Caco-2 (cell line): ENCODE measurements around the gene EIF2S2. TPM values are rescaled to one million over a fixed set of nuclear protein-coding genes. Genes with fewer than 3 reads are reported as not detected.

Experiments used
- BruUV-seq: library from RNA; stranded (reverse); fragments of 400-500 nt; replicated peaks from 2 replicates; lab custom pipeline; 2021; lab: Mats Ljungman, UMichigan
- CTCF ChIA-PET: fragments of 300-600 bp; sonication (Branson Sonifier 250); formaldehyde crosslinking; loops from one replicate; lab custom pipeline; 2022; ENCODE audit warnings: antibody characterized with exemption; lab: Charles Lee
- POLR2A ChIA-PET: fragments of 300-600 bp; sonication (Branson Sonifier 250); formaldehyde crosslinking; loops from one replicate; lab custom pipeline; 2022; ENCODE audit warnings: antibody characterized with exemption; lab: Charles Lee
- DNase-seq, 2 experiments: peaks; one replicate each; pipeline versions ENCODE4 v3.0.0 to v3.0.0-alpha.2; 2020 to 2022
- H3K27me3 ChIP-seq: replicated peaks from 2 replicates; pipeline ENCODE4 v1.6.0; 2011; ENCODE audit warnings: low read length; ENCODE audit not compliant: control insufficient read depth, insufficient read depth
- H3K36me3 ChIP-seq: 2 replicates; pipeline ENCODE4 v1.5.1; 2011; ENCODE audit warnings: low read length; ENCODE audit not compliant: control insufficient read depth, insufficient read depth
- H3K4me1 ChIP-seq: fragments of 250-450 bp; sonication (Bioruptor Pico); 2 replicates; pipeline ENCODE4 v1.5.1; 2020; ENCODE audit warnings: mild to moderate bottlenecking
- H3K4me3 ChIP-seq: 2 replicates; pipeline ENCODE4 v1.5.1; 2011; ENCODE audit warnings: low read depth, mild to moderate bottlenecking, control low read depth, low read length
- H3K9me3 ChIP-seq: fragments of 250-450 bp; sonication (Bioruptor Pico); 2 replicates; pipeline ENCODE4 v1.5.1; 2020; ENCODE audit warnings: mild to moderate bottlenecking, moderate library complexity
- H3K27ac Mint-ChIP-seq: one replicate; pipeline ENCODE4 v1.8.0; 2022; ENCODE audit warnings: mixed read lengths; ENCODE audit not compliant: unreplicated experiment
- H3K27me3 Mint-ChIP-seq: one replicate; pipeline ENCODE4 v1.8.0; 2022; ENCODE audit warnings: mixed read lengths; ENCODE audit not compliant: insufficient read depth, unreplicated experiment
- H3K36me3 Mint-ChIP-seq: one replicate; pipeline ENCODE4 v1.8.0; 2022; ENCODE audit warnings: mild to moderate bottlenecking, mixed read lengths; ENCODE audit not compliant: insufficient read depth, unreplicated experiment
- H3K4me1 Mint-ChIP-seq: one replicate; pipeline ENCODE4 v1.8.0; 2022; ENCODE audit warnings: low read depth, mixed read lengths; ENCODE audit not compliant: unreplicated experiment
- H3K4me3 Mint-ChIP-seq: one replicate; pipeline ENCODE4 v1.8.0; 2022; ENCODE audit warnings: mild to moderate bottlenecking, moderate library complexity, mixed read lengths; ENCODE audit not compliant: unreplicated experiment
- H3K9me3 Mint-ChIP-seq: one replicate; pipeline ENCODE4 v1.8.0; 2022; ENCODE audit warnings: mixed read lengths; ENCODE audit not compliant: unreplicated experiment
- intact Hi-C: fragments of 100-400 bp; cut with micrococcal nuclease; formaldehyde crosslinking; loops from one replicate; pipeline ENCODE4 v1.10.0; 2022; ENCODE audit not compliant: unreplicated experiment
- total RNA-seq: library from RNA; stranded (reverse); gene quantifications from 2 replicates; pipeline ENCODE4 v1.2.3, GENCODE V29; 2022
- TF ChIP-seq, protein P1 (sequence below), 2 experiments: fragments of 200-600 bp in 1 of 2; IDR thresholded peaks; 1 replicate in 1 of 2; 2 replicates in 1 of 2; pipeline versions ENCODE4 v1.5.1 to v1.8.0; 2011 to 2022; ENCODE audit warnings: antibody characterized with exemption in 1 of 2, control low read depth in 1 of 2, inconsistent platforms in 1 of 2, low read depth in 1 of 2, low read length in 1 of 2, mild to moderate bottlenecking in 1 of 2, moderate library complexity in 1 of 2; ENCODE audit not compliant: insufficient read depth in 1 of 2, severe bottlenecking in 1 of 2, unreplicated experiment in 1 of 2

The EIF2S2 gene
- total RNA-seq, 1 experiment from 2014 or later: 299 TPM

GRCh38 chr20:34045930-34046725, 65.9 kb downstream of the EIF2S2 start:
- no TSS peak for BruUV-seq
- intact Hi-C loops: loop anchor here (1.0 to 2.0 kb wide), 3 partner anchors 23 to 53 kb away; partner anchors contain the start of gene RALY
- Mint-ChIP-seq H3K4me3 (no peak overlapping the region), H3K36me3 (peaks cover 23% of the 10 kb centered on the region), H3K4me1 (peaks cover 32% of the 10 kb centered on the region), H3K27me3 (no peaks in the 10 kb centered on the region), H3K27ac (peak overlapping the region; percentile 17), H3K9me3 (no peaks in the 10 kb centered on the region)
- peaks cover 42% of the 10 kb centered on the region for H3K4me1 ChIP-seq
- TF ChIP-seq, protein P1, sequence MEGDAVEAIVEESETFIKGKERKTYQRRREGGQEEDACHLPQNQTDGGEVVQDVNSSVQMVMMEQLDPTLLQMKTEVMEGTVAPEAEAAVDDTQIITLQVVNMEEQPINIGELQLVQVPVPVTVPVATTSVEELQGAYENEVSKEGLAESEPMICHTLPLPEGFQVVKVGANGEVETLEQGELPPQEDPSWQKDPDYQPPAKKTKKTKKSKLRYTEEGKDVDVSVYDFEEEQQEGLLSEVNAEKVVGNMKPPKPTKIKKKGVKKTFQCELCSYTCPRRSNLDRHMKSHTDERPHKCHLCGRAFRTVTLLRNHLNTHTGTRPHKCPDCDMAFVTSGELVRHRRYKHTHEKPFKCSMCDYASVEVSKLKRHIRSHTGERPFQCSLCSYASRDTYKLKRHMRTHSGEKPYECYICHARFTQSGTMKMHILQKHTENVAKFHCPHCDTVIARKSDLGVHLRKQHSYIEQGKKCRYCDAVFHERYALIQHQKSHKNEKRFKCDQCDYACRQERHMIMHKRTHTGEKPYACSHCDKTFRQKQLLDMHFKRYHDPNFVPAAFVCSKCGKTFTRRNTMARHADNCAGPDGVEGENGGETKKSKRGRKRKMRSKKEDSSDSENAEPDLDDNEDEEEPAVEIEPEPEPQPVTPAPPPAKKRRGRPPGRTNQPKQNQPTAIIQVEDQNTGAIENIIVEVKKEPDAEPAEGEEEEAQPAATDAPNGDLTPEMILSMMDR (IDR thresholded peaks at IDR 0.05; ENCODE audit: insufficient read depth in 1 of 2, low read depth in 1 of 2, low read length in 1 of 2, severe bottlenecking in 1 of 2, unreplicated experiment in 1 of 2): no peak
- H3K36me3 ChIP-seq: peaks cover 1% of the 10 kb centered on the region; the same call in 1 of the 2 replicates
- no peaks in the 10 kb centered on the region for H3K9me3 ChIP-seq
- DNase-seq: peak; percentile 69 to 73
- CTCF ChIA-PET: interaction anchor here (0.6 to 1.9 kb wide), 3 partner anchors 23 to 220 kb away, joined by 3 to 7 read pairs (median 4); no protein-coding TSS in a partner anchor
- POLR2A ChIA-PET: interaction anchor here (0.6 to 1.9 kb wide), 4 partner anchors 53 to 210 kb away, joined by 3 to 19 read pairs (median 6); partner anchors contain the start of genes EIF2S2 and RALY
- H3K27me3 ChIP-seq: no peaks in the 10 kb centered on the region
- no peak overlapping the region for H3K4me3 ChIP-seq

GRCh38 chr20:34045294-34045693, 66.7 kb downstream of the EIF2S2 start:
- CTCF ChIA-PET: interaction anchor here (1.9 kb wide), 1 partner anchor 24 kb away, joined by 7 read pairs; no protein-coding TSS in a partner anchor
- Mint-ChIP-seq H3K27me3 (no peaks in the 10 kb centered on the region), H3K4me3 (no peak overlapping the region), H3K9me3 (no peaks in the 10 kb centered on the region), H3K4me1 (peaks cover 32% of the 10 kb centered on the region), H3K36me3 (peaks cover 27% of the 10 kb centered on the region), H3K27ac (peak overlapping the region; percentile 17)
- TF ChIP-seq, protein P1 (IDR thresholded peaks at IDR 0.05; ENCODE audit: insufficient read depth in 1 of 2, low read depth in 1 of 2, low read length in 1 of 2, severe bottlenecking in 1 of 2, unreplicated experiment in 1 of 2): no peak
- POLR2A ChIA-PET: interaction anchor here (1.3 to 1.9 kb wide), 2 partner anchors 52 to 67 kb away, joined by 5 to 19 read pairs; partner anchors contain the start of genes EIF2S2 and RALY
- DNase-seq: peak in 1 of 2 experiments; percentile 32
- H3K36me3 ChIP-seq: peaks cover 1% of the 10 kb centered on the region; the same call in 1 of the 2 replicates
- H3K4me3 ChIP-seq: no peak overlapping the region
- BruUV-seq: TSS peak; percentile 54
- no peaks in the 10 kb centered on the region for H3K27me3 ChIP-seq
- peaks cover 42% of the 10 kb centered on the region for H3K4me1 ChIP-seq
- no peaks in the 10 kb centered on the region for H3K9me3 ChIP-seq
- intact Hi-C loops: loop anchor here (1.0 kb wide), 1 partner anchor 52 kb away; the partner anchor contains the start of gene RALY

GRCh38 chr20:34043025-34043424, 69.0 kb downstream of the EIF2S2 start:
- peaks cover 36% of the 10 kb centered on the region for H3K4me1 Mint-ChIP-seq

More at GRCh38 chr20:34043025-34043424, 69.0 kb downstream of the EIF2S2 start:
- TF ChIP-seq, protein P1 (IDR thresholded peaks at IDR 0.05; ENCODE audit: insufficient read depth in 1 of 2, low read depth in 1 of 2, low read length in 1 of 2, severe bottlenecking in 1 of 2, unreplicated experiment in 1 of 2): no peak
- Histone ChIP-seq H3K4me1 (peaks cover 40% of the 10 kb centered on the region), H3K4me3 (no peak overlapping the region), H3K36me3 (peaks cover 3% of the 10 kb centered on the region; the same call in 1 of the 2 replicates), H3K27me3 (no peaks in the 10 kb centered on the region), H3K9me3 (no peaks in the 10 kb centered on the region)
- BruUV-seq: no TSS peak
- no peak for DNase-seq
- H3K27ac Mint-ChIP-seq: no peak overlapping the region
- peaks cover 27% of the 10 kb centered on the region for H3K36me3 Mint-ChIP-seq
- ChIA-PET CTCF (no interaction called here), POLR2A (interaction anchor here (0.5 kb wide), 1 partner anchor 18 kb away, joined by 9 read pairs; no protein-coding TSS in a partner anchor)
- H3K9me3 Mint-ChIP-seq: no peaks in the 10 kb centered on the region
- no peak overlapping the region for H3K4me3 Mint-ChIP-seq
- no peaks in the 10 kb centered on the region for H3K27me3 Mint-ChIP-seq
- intact Hi-C loops: no loop called here
